HEK293 (cell line): ENCODE measurements around the gene XKR7.

Source experiments
- CTCF ChIA-PET: fragments of 350-600 bp; formaldehyde crosslinking; extraction: SDS; loops from one replicate; lab custom pipeline; 2021; ENCODE audit warnings: antibody characterized with exemption; lab: Yijun Ruan, JAX
- POLR2A ChIA-PET: fragments of 300-600 bp; formaldehyde crosslinking; extraction: SDS; loops from one replicate; lab custom pipeline; 2020; ENCODE audit warnings: antibody characterized with exemption, inconsistent platforms; lab: Yijun Ruan, JAX
- H3K27ac ChIP-seq: fragments of 200-500 bp; sonication (Bioruptor generic); 2 replicates; pipeline ENCODE4 v1.5.1; 2014; ENCODE audit warnings: low read depth, low read length, control low read depth, inconsistent platforms; ENCODE audit errors: extremely low read depth
- H3K36me3 ChIP-seq, 2 experiments: fragments of 200-500 bp in 1 of 2; sonication (Bioruptor generic) in 1 of 2; 1 replicate in 1 of 2; 2 replicates in 1 of 2; pipeline ENCODE4 v1.5.1; 2014 to 2017; ENCODE audit warnings: inconsistent platforms in 2 of 2, low read length in 2 of 2; ENCODE audit not compliant: control insufficient read depth in 2 of 2, insufficient read depth in 1 of 2
- H3K4me1 ChIP-seq: fragments of 200-500 bp; sonication (Bioruptor generic); 2 replicates; pipeline ENCODE4 v1.5.1; 2014; ENCODE audit warnings: mild to moderate bottlenecking, low read length, inconsistent platforms; ENCODE audit not compliant: control insufficient read depth, insufficient read depth
- H3K4me3 ChIP-seq: 2 replicates; pipeline ENCODE4 v1.5.1; 2011; ENCODE audit warnings: low read depth, mild to moderate bottlenecking, control low read depth, low read length, moderate library complexity
- H3K9me3 ChIP-seq: fragments of 200-500 bp; sonication (Bioruptor generic); 2 replicates; pipeline ENCODE4 v1.5.1; 2014; ENCODE audit warnings: low read depth, low read length, inconsistent platforms; ENCODE audit not compliant: control insufficient read depth, insufficient read depth
- FEZF1 ChIP-seq: fragments of 450-650 bp; formaldehyde crosslinking; IDR thresholded peaks from 2 replicates; pipeline ENCODE4 v1.5.1; 2016; ENCODE audit warnings: missing biosample characterization, missing genetic modification characterization
- GLI2 ChIP-seq: fragments of 450-650 bp; formaldehyde crosslinking; IDR thresholded peaks from 2 replicates; pipeline ENCODE4; 2017; ENCODE audit warnings: missing biosample characterization, missing genetic modification characterization, low read depth, borderline replicate concordance
- SP7 ChIP-seq: fragments of 450-650 bp; formaldehyde crosslinking; IDR thresholded peaks from 2 replicates; pipeline ENCODE4 v1.5.1; 2016; ENCODE audit warnings: missing biosample characterization, missing genetic modification characterization
- ZBTB10 ChIP-seq: fragments of 450-650 bp; formaldehyde crosslinking; IDR thresholded peaks from 2 replicates; pipeline ENCODE4 v1.5.1; 2016; ENCODE audit warnings: missing biosample characterization, missing genetic modification characterization
- ZEB2 ChIP-seq: fragments of 450-650 bp; formaldehyde crosslinking; IDR thresholded peaks from 2 replicates; pipeline ENCODE4 v1.5.1; 2016; ENCODE audit warnings: missing biosample characterization, missing genetic modification characterization
- ZIC2 ChIP-seq: fragments of 450-650 bp; formaldehyde crosslinking; IDR thresholded peaks from 2 replicates; pipeline ENCODE4 v1.5.1; 2016; ENCODE audit warnings: missing biosample characterization, missing genetic modification characterization
- ZNF112 ChIP-seq: fragments of 450-650 bp; formaldehyde crosslinking; IDR thresholded peaks from 2 replicates; pipeline ENCODE4 v1.5.0; 2017; ENCODE audit warnings: missing biosample characterization, missing genetic modification characterization
- ZNF146 ChIP-seq: fragments of 450-650 bp; formaldehyde crosslinking; IDR thresholded peaks from 2 replicates; pipeline ENCODE4 v1.5.1; 2016; ENCODE audit warnings: missing biosample characterization, missing genetic modification characterization
- ZNF184 ChIP-seq: fragments of 450-650 bp; IDR thresholded peaks from 2 replicates; pipeline ENCODE4 v1.5.1; 2018; ENCODE audit warnings: missing biosample characterization, mild to moderate bottlenecking, missing genetic modification characterization
- ZNF202 ChIP-seq: fragments of 450-650 bp; formaldehyde crosslinking; IDR thresholded peaks from 2 replicates; pipeline ENCODE4 v1.5.1; 2016; ENCODE audit warnings: missing biosample characterization, missing genetic modification characterization, borderline replicate concordance
- ZNF24 ChIP-seq: fragments of 450-650 bp; formaldehyde crosslinking; IDR thresholded peaks from 2 replicates; pipeline ENCODE4 v1.5.1; 2016; ENCODE audit warnings: missing biosample characterization, missing genetic modification characterization
- ZNF302 ChIP-seq: fragments of 450-650 bp; formaldehyde crosslinking; IDR thresholded peaks from 2 replicates; pipeline ENCODE4 v1.5.1; 2016; ENCODE audit warnings: missing biosample characterization, missing genetic modification characterization, low read depth
- ZNF335 ChIP-seq: fragments of 450-650 bp; formaldehyde crosslinking; conservative IDR thresholded peaks from 2 replicates; pipeline ENCODE4 v1.5.1; 2016; ENCODE audit warnings: missing biosample characterization, missing genetic modification characterization
- ZNF398 ChIP-seq: fragments of 450-650 bp; formaldehyde crosslinking; IDR thresholded peaks from 2 replicates; pipeline ENCODE4 v1.5.1; 2017; ENCODE audit warnings: missing biosample characterization, missing genetic modification characterization
- ZNF521 ChIP-seq: fragments of 450-650 bp; formaldehyde crosslinking; IDR thresholded peaks from 2 replicates; pipeline ENCODE4 v1.5.1; 2017; ENCODE audit warnings: missing biosample characterization, mild to moderate bottlenecking, missing genetic modification characterization
- ZNF585B ChIP-seq: fragments of 450-650 bp; formaldehyde crosslinking; IDR thresholded peaks from 2 replicates; pipeline ENCODE4 v1.5.1; 2016; ENCODE audit warnings: missing biosample characterization, missing genetic modification characterization
- ZNF629 ChIP-seq: fragments of 450-650 bp; formaldehyde crosslinking; IDR thresholded peaks from 2 replicates; pipeline ENCODE4 v1.5.1; 2017; ENCODE audit warnings: missing biosample characterization, missing genetic modification characterization
- ZNF670 ChIP-seq: fragments of 450-650 bp; formaldehyde crosslinking; IDR thresholded peaks from 2 replicates; pipeline ENCODE4 v1.5.1; 2016; ENCODE audit warnings: missing biosample characterization, missing genetic modification characterization, low read depth
- ZNF704 ChIP-seq: fragments of 450-650 bp; formaldehyde crosslinking; IDR thresholded peaks from 2 replicates; pipeline ENCODE4 v1.5.1; 2016; ENCODE audit warnings: missing biosample characterization, missing genetic modification characterization
- ZNF843 ChIP-seq: fragments of 450-650 bp; formaldehyde crosslinking; IDR thresholded peaks from 2 replicates; pipeline ENCODE4 v1.5.1; 2016; ENCODE audit warnings: missing biosample characterization, missing genetic modification characterization

XKR7 gene

GRCh38 chr20:31934968-31935764 is 32.8 kb upstream of the XKR7 start:
- CTCF ChIA-PET, result interaction anchor here (0.6 to 1.6 kb wide), 4 partner anchors 17 to 101 kb away, joined by 3 to 4 read pairs (median 4); no protein-coding TSS in a partner anchor
- H3K36me3 ChIP-seq, result no peaks in the 10 kb centered on the region
- no peak for TF ChIP-seq ZNF521 (tag by site-specific recombination)
- no peak for TF ChIP-seq ZNF146 (tag by site-specific recombination)
- TF ChIP-seq ZNF843 (tag by site-specific recombination), result no peak
- TF ChIP-seq, all 188 proteins: peak for 0
- Histone ChIP-seq H3K27ac (no peak overlapping the region), H3K4me3 (no peak overlapping the region), H3K4me1 (no peaks in the 10 kb centered on the region), H3K9me3 (no peaks in the 10 kb centered on the region)
- POLR2A ChIA-PET, result no interaction called here

GRCh38 chr20:31936420-31936819 is 31.5 kb upstream of the XKR7 start:
- ChIA-PET CTCF (interaction anchor here (1.0 to 1.6 kb wide), 2 partner anchors 94 to 96 kb away, joined by 3 to 4 read pairs; no protein-coding TSS in a partner anchor), POLR2A (interaction anchor here (1.2 kb wide), 1 partner anchor 14 kb away, joined by 3 read pairs; no protein-coding TSS in a partner anchor)
- H3K27ac ChIP-seq, result no peak overlapping the region
- no peaks in the 10 kb centered on the region for H3K4me1 ChIP-seq
- no peaks in the 10 kb centered on the region for H3K9me3 ChIP-seq
- no peaks in the 10 kb centered on the region; a peak in 1 of 3 replicates for H3K36me3 ChIP-seq
- TF ChIP-seq ZIC2 (tag by site-specific recombination) (peak; percentile 36; the same call in 1 of the 2 replicates), SP7 (tag by site-specific recombination) (no peak)
- H3K4me3 ChIP-seq, result no peak overlapping the region

GRCh38 chr20:31937820-31938219 is 30.1 kb upstream of the XKR7 start:
- CTCF ChIA-PET, result interaction anchor here (0.8 kb wide), 1 partner anchor 14 kb away, joined by 3 read pairs; the partner anchor contains the start of gene PDRG1
- POLR2A ChIA-PET, result interaction anchor here (1.2 kb wide), 1 partner anchor 13 kb away, joined by 3 read pairs; no protein-coding TSS in a partner anchor
- H3K4me1 ChIP-seq, result no peaks in the 10 kb centered on the region
- no peaks in the 10 kb centered on the region for H3K9me3 ChIP-seq
- no peak overlapping the region for H3K4me3 ChIP-seq
- H3K27ac ChIP-seq, result no peak overlapping the region
- H3K36me3 ChIP-seq, result peaks cover 0 to 9% of the 10 kb centered on the region in 2 experiments; a peak in 2 of 3 replicates
- TF ChIP-seq ZNF670 (tag by site-specific recombination), result no peak
- TF ChIP-seq ZNF398 (tag by site-specific recombination), result 0 out of 2 replicates have a peak, but pooled peaks have one; percentile 18

GRCh38 chr20:31939661-31940060 is 28.3 kb upstream of the XKR7 start:
- Histone ChIP-seq H3K36me3 (peaks cover 0 to 25% of the 10 kb centered on the region in 2 experiments; a peak in 2 of 3 replicates), H3K4me1 (no peaks in the 10 kb centered on the region), H3K27ac (no peak overlapping the region), H3K4me3 (no peak overlapping the region), H3K9me3 (no peaks in the 10 kb centered on the region)
- TF ChIP-seq ZBTB10 (tag by site-specific recombination) (no peak), FEZF1 (tag by site-specific recombination) (no peak), ZNF585B (no peak), GLI2 (no peak), ZNF112 (tag by site-specific recombination) (no peak), ZNF202 (tag by site-specific recombination) (no peak), ZNF302 (tag by site-specific recombination) (no peak), ZNF704 (tag by site-specific recombination) (no peak), ZNF629 (no peak), ZNF24 (tag by site-specific recombination) (no peak), ZEB2 (tag by site-specific recombination) (no peak), ZNF335 (tag by site-specific recombination) (no peak), ZNF184 (no peak)
- CTCF ChIA-PET, result no interaction called here
- POLR2A ChIA-PET, result no interaction called here
